IPS DF 6.9 (cell line): Measurements from ENCODE around the gene PIGH.
"Not testable (repeated sequence)": the region's sequence is repeated elsewhere in the genome, so short reads cannot be mapped to it uniquely, and the experiment has no call there.

Source experiments
- DNase-seq: peaks from one replicate; pipeline ENCODE4 v3.0.0-alpha.2; 2013; ENCODE audit warnings: low read depth, low spot score
- H3K27ac ChIP-seq: one replicate; pipeline ENCODE4 v1.5.1; 2013; ENCODE audit warnings: low read length, control low read depth
- H3K27me3 ChIP-seq: 2 replicates; pipeline ENCODE4 v1.6.1; 2013; ENCODE audit warnings: mild to moderate bottlenecking, low read length; ENCODE audit not compliant: control insufficient read depth, insufficient read depth
- H3K36me3 ChIP-seq: 2 replicates; pipeline ENCODE4 v1.6.1; 2013; ENCODE audit warnings: low read length; ENCODE audit not compliant: control insufficient read depth, insufficient read depth
- H3K4me1 ChIP-seq: 2 replicates; pipeline ENCODE4 v1.6.1; 2013; ENCODE audit warnings: low read length; ENCODE audit not compliant: control insufficient read depth, insufficient read depth
- H3K4me3 ChIP-seq: 2 replicates; pipeline ENCODE4 v1.5.1; 2013; ENCODE audit warnings: mild to moderate bottlenecking, low read length
- H3K9me3 ChIP-seq: 2 replicates; pipeline ENCODE4 v1.6.1; 2013; ENCODE audit warnings: low read length, inconsistent platforms; ENCODE audit not compliant: control insufficient read depth, insufficient read depth
- WGBS: extraction: QIAGEN DNeasy Blood & Tissue Kit; methylation state at CpG from one replicate; pipeline ENCODE4 v1.1.7; 2013; ENCODE audit warnings: mixed read lengths, missing lambda C conversion rate; ENCODE audit not compliant: insufficient read length, insufficient coverage; 5-methylcytosine and 5-hydroxymethylcytosine counted together

The PIGH gene

GRCh38 chr14:67633451-67634147 is 33.5 kb upstream of the PIGH start:
- no CpG with 5 or more reads among the region's 5 CpGs for WGBS
- Histone ChIP-seq H3K4me3 (no peak overlapping the region), H3K36me3 (no peaks in the 10 kb centered on the region), H3K27ac (no peak overlapping the region), H3K4me1 (no peaks in the 10 kb centered on the region), H3K27me3 (no peaks in the 10 kb centered on the region), H3K9me3 (no peaks in the 10 kb centered on the region)
- no peak for DNase-seq

GRCh38 chr14:67630938-67631337 is 30.9 kb upstream of the PIGH start:
- Histone ChIP-seq H3K4me1 (no peaks in the 10 kb centered on the region), H3K36me3 (no peaks in the 10 kb centered on the region), H3K27ac (no peak overlapping the region), H3K4me3 (no peak overlapping the region), H3K27me3 (no peaks in the 10 kb centered on the region), H3K9me3 (no peaks in the 10 kb centered on the region)
- no peak for DNase-seq
- WGBS = no CpG with 5 or more reads among the region's 5 CpGs

DNA sequence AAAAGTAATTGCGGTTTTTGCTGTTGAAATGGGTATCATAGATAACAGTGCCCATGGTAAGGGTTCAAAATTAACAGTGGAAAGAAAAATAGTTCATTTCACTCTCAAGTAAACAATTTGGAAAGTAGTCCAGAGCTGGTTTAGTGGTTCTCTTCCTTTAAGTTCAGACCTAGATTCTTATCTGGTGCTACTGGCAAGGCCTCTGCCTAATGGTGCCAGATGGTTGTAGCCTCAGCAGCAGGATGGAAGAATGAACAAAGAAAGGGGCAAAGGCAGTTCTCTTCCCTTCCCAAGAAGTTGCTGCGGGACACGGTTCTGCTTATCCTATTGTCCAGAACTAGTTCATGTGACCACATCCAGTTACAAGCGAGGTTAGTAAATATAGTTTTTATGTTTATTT is 30.1 kb upstream of the PIGH start:
- H3K36me3 ChIP-seq = no peaks in the 10 kb centered on the region
- no peaks in the 10 kb centered on the region for H3K4me1 ChIP-seq
- H3K4me3 ChIP-seq = no peak overlapping the region
- DNase-seq = no peak
- no CpG with 5 or more reads among the region's 4 CpGs for WGBS
- H3K27me3 ChIP-seq = no peaks in the 10 kb centered on the region
- H3K9me3 ChIP-seq = no peaks in the 10 kb centered on the region
- H3K27ac ChIP-seq = no peak overlapping the region

- no peak for DNase-seq
- Histone ChIP-seq H3K36me3 (no peaks in the 10 kb centered on the region; the same call in 1 of the 2 replicates), H3K4me3 (no peak overlapping the region), H3K9me3 (no peaks in the 10 kb centered on the region), H3K27me3 (no peaks in the 10 kb centered on the region), H3K27ac (no peak overlapping the region), H3K4me1 (no peaks in the 10 kb centered on the region)
Measured at GRCh38 chr14:67627519-67627918, 27.5 kb upstream of the PIGH start.

GRCh38 chr14:67626131-67626530 is 26.1 kb upstream of the PIGH start:
- H3K27ac ChIP-seq, H3K4me3 ChIP-seq, H3K4me1 ChIP-seq, H3K27me3 ChIP-seq, H3K36me3 ChIP-seq, H3K9me3 ChIP-seq, DNase-seq: not testable (repeated sequence)
- WGBS = no CpG with 5 or more reads among the region's 1 CpG

- H3K4me1 ChIP-seq = peaks cover 3% of the 10 kb centered on the region; the same call in 1 of the 2 replicates
- H3K36me3 ChIP-seq = no peaks in the 10 kb centered on the region; the same call in 1 of the 2 replicates
- no peak for DNase-seq
- H3K9me3 ChIP-seq = no peaks in the 10 kb centered on the region
- H3K4me3 ChIP-seq = no peak overlapping the region
- no peaks in the 10 kb centered on the region; the same call in 1 of the 2 replicates for H3K27me3 ChIP-seq
- no peak overlapping the region for H3K27ac ChIP-seq
- no CpG with 5 or more reads among the region's 2 CpGs for WGBS
Measured at GRCh38 chr14:67623114-67623513, 23.0 kb upstream of the PIGH start.

- Histone ChIP-seq H3K27ac (no peak overlapping the region), H3K4me3 (no peak overlapping the region), H3K27me3 (no peaks in the 10 kb centered on the region; the same call in 1 of the 2 replicates), H3K36me3 (no peaks in the 10 kb centered on the region; the same call in 1 of the 2 replicates), H3K9me3 (no peaks in the 10 kb centered on the region), H3K4me1 (peaks cover 3% of the 10 kb centered on the region; the same call in 1 of the 2 replicates)
- no CpG with 5 or more reads among the region's 4 CpGs for WGBS
- no peak for DNase-seq
Measured at GRCh38 chr14:67622675-67623074, 22.6 kb upstream of the PIGH start.

- DNase-seq = no peak
- Histone ChIP-seq H3K27me3 (no peaks in the 10 kb centered on the region; the same call in 1 of the 2 replicates), H3K4me3 (peak overlapping the region; percentile 68; the same call in 1 of the 2 replicates), H3K9me3 (no peaks in the 10 kb centered on the region), H3K36me3 (no peaks in the 10 kb centered on the region; the same call in 1 of the 2 replicates), H3K27ac (no peak overlapping the region), H3K4me1 (peaks cover 3% of the 10 kb centered on the region; the same call in 1 of the 2 replicates)
- WGBS = no CpG with 5 or more reads among the region's 19 CpGs
Measured at GRCh38 chr14:67620217-67620785, 20.2 kb upstream of the PIGH start.

GRCh38 chr14:67619446-67620216 is 19.6 kb upstream of the PIGH start, which contains the start of gene ARG2:
Gene ARG2 (plus strand): TSS chr14:67619920. CDS start chr14:67619978, 58 bp downstream.
- WGBS = no CpG with 5 or more reads among the region's 62 CpGs
- no peaks in the 10 kb centered on the region; the same call in 1 of the 2 replicates for H3K27me3 ChIP-seq
- H3K27ac ChIP-seq = no peak within 1 kb of the TSS
- peak; percentile 95 for DNase-seq
- H3K9me3 ChIP-seq = no peaks in the 10 kb centered on the region
- H3K36me3 ChIP-seq = no peaks in the 10 kb centered on the region; the same call in 1 of the 2 replicates
- H3K4me1 ChIP-seq = peaks cover 3% of the 10 kb centered on the region; the same call in 1 of the 2 replicates
- H3K4me3 ChIP-seq = peak within 1 kb of the TSS; percentile 68; the same call in 1 of the 2 replicates

DNA sequence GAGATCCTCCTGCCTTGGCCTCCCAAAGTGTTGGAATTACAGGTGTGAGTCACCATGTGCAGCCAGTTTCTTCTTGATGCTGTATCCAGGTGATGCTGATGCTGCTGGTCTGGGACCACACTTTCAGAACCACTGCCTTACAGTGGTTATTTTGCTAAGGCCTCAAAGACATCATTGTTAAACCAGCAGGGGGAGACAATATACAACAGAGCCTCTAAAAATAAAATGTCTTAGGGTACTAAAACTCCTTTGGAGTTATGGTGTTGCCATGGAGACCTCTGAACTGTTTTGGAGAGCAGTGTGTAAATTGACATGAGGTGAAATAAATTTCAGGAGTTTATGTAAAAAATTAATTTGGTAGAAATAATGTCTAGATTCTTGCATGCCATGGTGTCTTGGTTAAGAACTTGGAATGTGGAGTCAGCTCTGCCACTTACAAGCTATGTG is 18.6 kb upstream of the PIGH start:
- peaks cover 3% of the 10 kb centered on the region; the same call in 1 of the 2 replicates for H3K4me1 ChIP-seq
- no peaks in the 10 kb centered on the region for H3K9me3 ChIP-seq
- no peaks in the 10 kb centered on the region for H3K36me3 ChIP-seq

More for the DNA sequence above, 18.6 kb upstream of the PIGH start:
- H3K4me3 ChIP-seq = no peak overlapping the region
- no peak overlapping the region for H3K27ac ChIP-seq
- DNase-seq = no peak
- H3K27me3 ChIP-seq = no peaks in the 10 kb centered on the region; the same call in 1 of the 2 replicates
